ENCODE data around the gene FRMD4A. TPM values are rescaled to one million over a fixed set of nuclear protein-coding genes. Genes with fewer than 3 reads are reported as not detected.

FRMD4A gene
- total and polyA plus RNA-seq, 2 experiments from 2014 or later = 3.7 to 12.6 TPM

DNA sequence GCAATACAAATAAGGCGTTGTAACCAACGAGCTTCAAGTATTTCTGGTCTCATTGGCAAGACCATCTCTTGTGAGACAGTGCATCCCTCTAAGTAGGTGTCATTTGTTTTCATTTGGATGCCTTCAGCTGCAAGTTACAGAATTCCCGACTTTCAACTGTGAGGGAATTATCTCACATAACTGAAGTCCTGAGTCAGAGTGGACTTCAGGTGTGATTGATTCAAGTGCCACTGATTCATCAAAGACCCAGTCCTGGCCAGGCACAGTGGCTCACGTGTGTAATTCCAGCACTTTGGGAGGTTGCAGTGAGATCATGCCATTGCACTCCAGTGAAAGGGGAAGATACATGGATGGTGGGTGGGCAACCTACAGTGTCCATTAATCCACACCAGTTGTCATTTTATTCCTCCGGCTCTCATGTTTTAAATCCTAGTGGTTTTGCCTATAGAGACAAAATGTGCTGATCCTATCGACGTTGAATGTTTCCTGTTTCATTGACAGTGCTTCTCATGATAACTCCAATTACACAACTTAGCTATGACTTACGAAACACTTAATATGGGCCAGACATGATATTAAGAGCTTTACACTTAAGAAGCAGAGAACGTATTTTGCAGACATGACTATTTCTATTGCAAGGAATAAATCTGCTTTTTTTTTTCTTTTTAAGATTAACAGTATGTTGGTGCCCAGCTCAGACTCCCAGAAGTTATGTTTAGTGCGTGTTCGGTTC, 268.0 kb downstream of the FRMD4A start:
- H3K36me3 ChIP-seq = no peaks in the 10 kb centered on the region
- H3K27ac ChIP-seq = no peak overlapping the region
- no peak overlapping the region for H3K4me3 ChIP-seq
- no peaks in the 10 kb centered on the region for H3K27me3 ChIP-seq
- TF ChIP-seq, protein P1, sequence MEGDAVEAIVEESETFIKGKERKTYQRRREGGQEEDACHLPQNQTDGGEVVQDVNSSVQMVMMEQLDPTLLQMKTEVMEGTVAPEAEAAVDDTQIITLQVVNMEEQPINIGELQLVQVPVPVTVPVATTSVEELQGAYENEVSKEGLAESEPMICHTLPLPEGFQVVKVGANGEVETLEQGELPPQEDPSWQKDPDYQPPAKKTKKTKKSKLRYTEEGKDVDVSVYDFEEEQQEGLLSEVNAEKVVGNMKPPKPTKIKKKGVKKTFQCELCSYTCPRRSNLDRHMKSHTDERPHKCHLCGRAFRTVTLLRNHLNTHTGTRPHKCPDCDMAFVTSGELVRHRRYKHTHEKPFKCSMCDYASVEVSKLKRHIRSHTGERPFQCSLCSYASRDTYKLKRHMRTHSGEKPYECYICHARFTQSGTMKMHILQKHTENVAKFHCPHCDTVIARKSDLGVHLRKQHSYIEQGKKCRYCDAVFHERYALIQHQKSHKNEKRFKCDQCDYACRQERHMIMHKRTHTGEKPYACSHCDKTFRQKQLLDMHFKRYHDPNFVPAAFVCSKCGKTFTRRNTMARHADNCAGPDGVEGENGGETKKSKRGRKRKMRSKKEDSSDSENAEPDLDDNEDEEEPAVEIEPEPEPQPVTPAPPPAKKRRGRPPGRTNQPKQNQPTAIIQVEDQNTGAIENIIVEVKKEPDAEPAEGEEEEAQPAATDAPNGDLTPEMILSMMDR (IDR thresholded peaks at IDR 0.05; ENCODE audit: low read depth, low read length) = no peak
- H3K4me1 ChIP-seq (ENCODE audit: low read depth) = peaks cover 8% of the 10 kb centered on the region
- no peaks in the 10 kb centered on the region for H3K9me3 ChIP-seq (ENCODE audit: low read depth)
- peak in 1 of 2 donors; percentile 74 for DNase-seq (ENCODE audit: low read depth in 1 of 2, low spot score in 1 of 2)

DNA sequence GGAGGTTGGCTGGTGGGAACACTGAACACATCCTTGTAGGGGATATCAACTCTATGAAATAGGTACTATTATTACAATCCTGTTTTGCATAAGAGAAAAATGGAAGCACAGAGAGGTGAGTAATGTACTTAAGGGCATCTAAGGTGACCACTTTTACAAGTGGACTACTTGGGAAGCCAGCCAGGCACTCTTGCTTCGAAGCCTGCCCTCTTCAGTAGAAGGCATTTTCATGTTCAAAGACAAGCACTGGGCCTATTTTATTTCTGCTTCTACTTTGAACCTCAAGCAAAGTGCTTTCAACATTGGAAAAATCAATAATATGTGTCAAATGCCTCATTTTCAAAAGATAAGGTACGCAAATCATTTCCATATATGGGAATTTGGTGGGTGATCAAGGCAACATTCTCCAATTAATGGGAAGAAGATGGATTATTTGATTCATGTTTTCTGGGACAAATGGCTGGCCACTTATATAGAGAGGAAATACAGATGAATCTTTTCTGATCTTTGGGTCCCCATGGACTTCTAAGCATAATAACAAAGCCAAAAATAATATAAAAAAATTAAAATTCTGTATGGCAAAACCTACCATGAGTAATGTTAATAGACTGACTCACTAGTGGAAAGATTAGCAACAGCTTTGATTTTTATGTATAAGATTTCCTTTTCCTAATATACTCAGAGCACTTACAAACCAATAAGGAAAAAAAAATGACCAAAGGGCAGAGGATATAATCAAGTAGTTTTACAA, 270.2 kb downstream of the FRMD4A start:
- TF ChIP-seq, protein P1 (IDR thresholded peaks at IDR 0.05; ENCODE audit: low read depth, low read length) = no peak
- no peaks in the 10 kb centered on the region for H3K9me3 ChIP-seq (ENCODE audit: low read depth)
- H3K4me3 ChIP-seq = no peak overlapping the region
- H3K4me1 ChIP-seq (ENCODE audit: low read depth) = peaks cover 8% of the 10 kb centered on the region
- H3K36me3 ChIP-seq = no peaks in the 10 kb centered on the region
- no peaks in the 10 kb centered on the region for H3K27me3 ChIP-seq
- DNase-seq (ENCODE audit: low read depth in 1 of 2, low spot score in 1 of 2) = peak in 1 of 2 donors; percentile 24
- no peak overlapping the region for H3K27ac ChIP-seq

DNA sequence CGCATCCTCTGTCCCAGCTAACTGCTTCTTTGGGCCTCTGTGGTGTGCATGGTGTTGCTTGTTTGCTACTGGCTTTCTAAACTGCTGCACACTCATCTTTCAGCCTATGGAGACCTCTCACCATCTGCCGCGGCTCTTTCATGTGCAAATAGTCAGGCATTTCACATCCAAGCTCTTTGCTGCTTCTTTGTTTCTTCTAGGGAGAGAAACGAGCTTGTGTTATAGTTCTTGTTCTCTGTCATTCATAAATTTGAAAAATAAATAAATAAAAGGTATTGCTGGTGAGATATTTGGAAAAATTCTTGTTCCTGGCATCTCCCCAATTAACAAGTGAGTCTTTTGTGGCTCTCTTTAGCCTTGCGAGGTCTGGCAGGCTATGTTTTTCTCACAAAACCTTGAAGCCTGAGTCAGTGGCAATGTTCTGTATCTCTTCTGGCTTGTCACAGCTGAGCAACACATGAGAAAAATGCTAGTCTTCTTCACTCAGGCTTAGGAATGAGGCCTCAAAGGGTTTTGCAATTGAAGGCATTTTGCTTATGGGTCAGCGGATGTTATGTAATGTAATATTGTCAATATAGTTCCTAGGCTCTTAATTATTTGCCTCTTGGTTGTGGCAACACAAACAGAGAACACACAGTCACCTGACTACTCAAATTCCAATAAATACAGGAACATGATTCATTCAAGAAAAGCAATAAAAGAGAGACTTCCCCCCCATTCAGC, 274.0 kb downstream of the FRMD4A start:
- H3K36me3 ChIP-seq = no peaks in the 10 kb centered on the region
- H3K4me1 ChIP-seq (ENCODE audit: low read depth) = no peaks in the 10 kb centered on the region
- no peaks in the 10 kb centered on the region for H3K27me3 ChIP-seq
- DNase-seq (ENCODE audit: low read depth in 1 of 2, low spot score in 1 of 2) = peak in 1 of 2 donors; percentile 81
- TF ChIP-seq, protein P1 (IDR thresholded peaks at IDR 0.05; ENCODE audit: low read depth, low read length) = no peak
- no peak overlapping the region for H3K27ac ChIP-seq
- no peak overlapping the region for H3K4me3 ChIP-seq
- H3K9me3 ChIP-seq (ENCODE audit: low read depth) = no peaks in the 10 kb centered on the region

DNA sequence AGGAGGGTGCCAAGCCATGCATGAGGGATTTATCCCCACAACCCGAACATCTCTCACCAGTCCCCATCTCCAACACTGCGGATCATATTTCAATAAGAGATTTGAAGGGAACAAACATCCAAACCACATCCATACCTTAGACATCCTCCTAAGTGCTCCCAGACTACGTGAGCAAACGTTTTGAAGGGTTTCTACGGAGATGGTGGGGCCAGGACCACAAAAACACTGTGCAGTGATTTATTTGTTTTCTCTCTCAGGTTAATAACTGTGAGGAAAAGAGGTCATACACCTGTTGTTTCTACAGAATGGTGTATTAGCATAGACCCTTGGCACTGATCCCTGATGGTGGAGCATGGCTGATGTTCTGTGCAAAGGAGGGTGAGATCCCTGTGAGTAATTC, 277.8 kb downstream of the FRMD4A start:
- Histone ChIP-seq H3K4me1 (ENCODE audit: low read depth) (no peaks in the 10 kb centered on the region), H3K27me3 (no peaks in the 10 kb centered on the region), H3K9me3 (ENCODE audit: low read depth) (no peaks in the 10 kb centered on the region), H3K36me3 (no peaks in the 10 kb centered on the region), H3K4me3 (no peak overlapping the region), H3K27ac (no peak overlapping the region)
- TF ChIP-seq, protein P1 (IDR thresholded peaks at IDR 0.05; ENCODE audit: low read depth, low read length) = no peak
- DNase-seq (ENCODE audit: low read depth in 1 of 2, low spot score in 1 of 2) = no peak

DNA sequence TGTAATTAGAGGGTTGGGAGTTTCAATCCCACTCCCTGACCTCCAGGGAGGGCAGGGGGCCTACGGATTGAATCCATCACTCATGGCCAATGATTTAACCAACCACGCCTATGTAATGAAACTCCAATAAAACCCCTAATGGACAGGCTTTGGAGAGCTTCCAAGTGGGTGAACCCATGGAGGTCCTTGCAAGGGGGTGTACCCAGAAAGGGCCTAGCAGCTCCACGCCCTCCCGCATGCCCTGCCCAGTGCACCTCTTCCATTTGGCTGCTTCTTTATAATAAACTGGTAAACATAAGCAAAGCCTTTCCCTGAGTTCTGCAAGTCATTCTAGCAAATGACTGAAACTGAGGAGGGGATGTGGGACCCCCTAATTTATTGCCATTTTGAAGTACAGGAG, 280.1 kb downstream of the FRMD4A start:
- H3K27ac ChIP-seq = no peak overlapping the region
- H3K4me3 ChIP-seq = no peak overlapping the region
- H3K4me1 ChIP-seq (ENCODE audit: low read depth) = no peaks in the 10 kb centered on the region
- H3K9me3 ChIP-seq (ENCODE audit: low read depth) = no peaks in the 10 kb centered on the region
- no peaks in the 10 kb centered on the region for H3K27me3 ChIP-seq
- H3K36me3 ChIP-seq = no peaks in the 10 kb centered on the region
- no peak for DNase-seq (ENCODE audit: low read depth in 1 of 2, low spot score in 1 of 2)
- TF ChIP-seq, protein P1 (IDR thresholded peaks at IDR 0.05; ENCODE audit: low read depth, low read length) = no peak
